AG04450 (cell line): ENCODE measurements around the gene HSPBP1. TPM values are rescaled to one million over a fixed set of nuclear protein-coding genes. Genes with fewer than 3 reads are reported as not detected.

Experiments
- CTCF ChIA-PET: fragments of 300-600, 350-600 bp; formaldehyde crosslinking; extraction: SDS; loops from one replicate; lab custom pipeline; 2022; ENCODE audit warnings: antibody characterized with exemption, inconsistent platforms; lab: Charles Lee
- POLR2A ChIA-PET: fragments of 350-600 bp; formaldehyde crosslinking; extraction: SDS; loops from one replicate; lab custom pipeline; 2021; ENCODE audit warnings: antibody characterized with exemption, inconsistent platforms; lab: Yijun Ruan, JAX
- DNase-seq: peaks from one replicate; pipeline ENCODE4 v3.0.0-alpha.2; 2011; ENCODE audit warnings: low read depth, low spot score
- H3K27ac ChIP-seq: one replicate; pipeline ENCODE4 v1.5.1; 2012; ENCODE audit warnings: low read depth, low read length, control low read depth
- H3K27me3 ChIP-seq: one replicate; pipeline ENCODE4 v1.6.0; 2012; ENCODE audit warnings: low read length; ENCODE audit not compliant: control insufficient read depth, insufficient read depth
- H3K4me3 ChIP-seq: 2 replicates; pipeline ENCODE4 v1.5.1; 2011; ENCODE audit warnings: mild to moderate bottlenecking, low read depth, low read length, control low read depth
- H3K9me3 ChIP-seq: 2 replicates; pipeline ENCODE4 v1.5.1; 2012; ENCODE audit warnings: low read length; ENCODE audit not compliant: control insufficient read depth, insufficient read depth
- CTCF ChIP-seq: IDR thresholded peaks from 2 replicates; pipeline ENCODE4 v1.5.1; 2011; ENCODE audit warnings: low read depth, low read length, control low read depth, inconsistent platforms
- polyA plus RNA-seq: library from polyadenylated mRNA; depleted of rRNA; stranded (reverse); fragments of >200 nt; gene quantifications from 2 replicates; pipeline ENCODE4 v1.2.3, GENCODE V29; 2011

HSPBP1 gene
- polyA plus RNA-seq, 1 experiment = 18.5 TPM

DNA sequence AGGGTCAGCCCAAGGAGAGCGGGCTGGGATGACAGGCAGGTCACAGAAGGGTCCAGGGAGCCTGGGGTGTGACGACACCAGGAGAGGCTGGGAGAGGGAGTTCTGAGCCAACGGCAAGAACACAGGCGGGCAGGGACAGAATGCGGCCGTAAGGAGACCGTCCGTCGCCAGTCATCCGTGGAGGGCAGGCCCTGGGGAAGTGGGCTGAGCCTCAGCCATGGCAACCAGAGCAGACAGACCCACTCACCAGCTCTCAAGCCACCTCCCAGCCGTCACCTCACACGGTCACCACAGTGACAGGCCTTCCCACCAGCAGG, 47.7 kb downstream of the HSPBP1 start:
- TF ChIP-seq CTCF = no peak
- no peak overlapping the region for H3K4me3 ChIP-seq
- H3K27ac ChIP-seq = no peak overlapping the region
- ChIA-PET POLR2A (no interaction called here), CTCF (no interaction called here)
- H3K9me3 ChIP-seq = no peaks in the 10 kb centered on the region
- no peaks in the 10 kb centered on the region for H3K27me3 ChIP-seq
- DNase-seq = no peak

- POLR2A ChIA-PET = no interaction called here
- TF ChIP-seq CTCF = no peak
- DNase-seq = no peak
- no peak overlapping the region for H3K4me3 ChIP-seq
- CTCF ChIA-PET = no interaction called here
- no peaks in the 10 kb centered on the region for H3K27me3 ChIP-seq
- H3K27ac ChIP-seq = no peak overlapping the region
- no peaks in the 10 kb centered on the region for H3K9me3 ChIP-seq
Observed at GRCh38 chr19:55231391-55232285, 48.3 kb downstream of the HSPBP1 start.

- ChIA-PET CTCF (no interaction called here), POLR2A (no interaction called here)
- Histone ChIP-seq H3K9me3 (no peaks in the 10 kb centered on the region), H3K27ac (no peak overlapping the region), H3K27me3 (no peaks in the 10 kb centered on the region), H3K4me3 (no peak overlapping the region)
- no peak for TF ChIP-seq CTCF
- DNase-seq = no peak
Observed at GRCh38 chr19:55230780-55231179, 49.1 kb downstream of the HSPBP1 start.

DNA sequence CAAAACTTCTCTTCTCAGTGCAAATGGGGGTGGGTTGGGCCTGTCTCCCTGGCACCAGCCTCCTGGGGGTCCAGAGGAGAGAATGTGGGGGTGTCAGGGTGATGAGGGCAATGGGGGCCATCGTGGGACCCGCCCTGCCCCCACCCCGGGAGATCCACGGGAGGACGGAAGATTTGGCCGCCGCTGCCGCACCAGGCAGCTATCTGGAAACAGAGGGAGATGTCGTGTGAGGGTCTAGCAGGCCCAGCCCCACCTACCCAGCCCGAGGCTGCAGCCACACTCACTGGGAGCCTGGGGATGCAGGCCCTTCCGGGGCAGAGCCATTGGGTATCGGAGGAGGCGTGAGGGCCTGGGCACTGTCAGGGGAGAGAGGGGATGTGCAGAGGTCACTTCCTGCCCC, 49.6 kb downstream of the HSPBP1 start:
- Histone ChIP-seq H3K9me3 (no peaks in the 10 kb centered on the region), H3K27ac (no peak overlapping the region), H3K27me3 (no peaks in the 10 kb centered on the region), H3K4me3 (no peak overlapping the region)
- ChIA-PET CTCF (no interaction called here), POLR2A (no interaction called here)
- no peak for TF ChIP-seq CTCF
- no peak for DNase-seq

DNA sequence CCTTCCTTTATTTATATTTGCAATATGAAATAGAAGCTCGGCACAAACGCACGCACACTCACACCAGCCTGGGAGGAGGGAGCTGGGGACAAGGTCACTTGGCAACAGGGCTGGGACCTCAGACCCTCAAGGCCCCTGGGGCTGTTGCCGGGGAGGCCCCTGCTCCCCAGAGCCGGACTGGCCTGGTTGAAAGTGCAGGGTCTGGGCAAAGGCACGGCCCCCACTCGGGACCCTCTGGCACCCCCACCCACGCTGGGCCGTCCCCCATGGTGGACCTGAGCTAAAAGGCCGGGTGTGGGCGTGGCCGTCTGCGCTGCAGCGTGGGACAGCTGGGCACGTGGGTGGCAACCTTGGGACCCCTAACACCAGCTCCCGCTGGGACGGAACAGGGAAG, 50.1 kb downstream of the HSPBP1 start:
- ChIA-PET POLR2A (no interaction called here), CTCF (no interaction called here)
- Histone ChIP-seq H3K9me3 (no peaks in the 10 kb centered on the region), H3K27me3 (no peaks in the 10 kb centered on the region), H3K27ac (no peak overlapping the region), H3K4me3 (no peak overlapping the region)
- DNase-seq = no peak
- TF ChIP-seq CTCF = no peak
